Activated naive CD4-positive, alpha-beta T cell (primary cell): ENCODE data around the gene IMPA2.

ENCODE experiments used
- DNase-seq, 4 experiments: peaks; one replicate each; lab custom pipeline; 2025; lab: John Stamatoyannopoulos, UW

Gene IMPA2

DNA sequence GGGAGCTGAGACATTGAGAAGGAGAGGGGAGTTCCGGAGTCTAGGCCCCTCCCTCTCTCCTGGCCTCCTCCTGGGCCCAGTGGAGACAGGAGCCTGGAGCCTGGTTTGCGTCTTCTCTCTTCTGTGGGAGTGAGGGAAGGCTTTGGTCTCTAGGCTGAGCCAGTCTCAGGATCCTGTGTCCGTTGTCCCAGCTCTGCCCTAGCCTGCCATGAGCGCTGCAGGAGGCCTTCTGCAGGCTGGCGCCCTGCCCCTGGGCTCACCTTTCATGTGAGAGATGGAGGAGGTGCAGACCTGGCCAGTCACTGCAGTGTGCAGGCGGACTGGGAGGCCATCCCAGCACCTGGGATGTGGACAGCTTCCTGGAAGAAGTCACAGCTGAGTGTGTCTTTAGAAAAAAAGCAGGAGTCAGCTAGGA is 8.7 kb downstream of the IMPA2 start:
- DNase-seq: no peak

- no peak for DNase-seq
These were observed 9.2 kb downstream of the IMPA2 start for GRCh38 chr18:11990539-11990938.

DNA sequence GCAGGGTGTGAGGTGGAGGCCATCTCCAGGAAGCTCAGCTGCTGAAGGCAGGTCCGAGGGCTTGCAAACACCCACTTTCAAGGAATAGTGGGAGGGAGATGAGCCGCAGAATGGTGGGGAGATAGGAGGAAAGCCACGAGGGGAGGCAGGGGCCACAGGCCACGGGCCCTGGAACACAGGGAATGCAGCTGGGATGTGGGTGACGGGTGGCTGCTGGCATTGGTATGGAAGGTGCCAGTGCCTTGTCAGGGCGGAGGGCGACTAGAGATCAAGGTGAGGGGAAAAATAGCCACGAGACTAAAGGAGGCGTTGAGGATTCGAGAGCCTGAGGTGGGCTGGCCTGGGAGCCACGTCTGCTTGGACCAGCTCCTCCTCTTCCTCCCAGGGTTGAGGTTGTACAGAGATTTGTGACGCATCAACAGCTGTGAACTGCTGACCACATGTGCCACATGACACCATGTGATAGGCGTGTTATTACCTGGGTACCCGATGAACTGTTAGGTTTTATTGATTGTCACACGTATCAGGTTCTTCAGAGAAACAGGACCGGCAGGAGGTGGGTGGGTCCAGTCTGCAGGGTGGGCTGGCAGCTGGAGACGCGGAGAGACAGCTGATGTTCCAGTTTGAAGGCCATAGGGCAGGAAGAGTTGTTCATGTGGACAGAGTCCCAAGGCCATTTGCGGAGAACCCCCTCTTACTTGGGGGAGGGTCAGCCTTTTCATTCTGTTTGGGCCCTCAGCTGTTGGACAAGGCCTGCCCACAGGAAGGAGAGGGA is 9.9 kb downstream of the IMPA2 start:
- no peak for DNase-seq

- no peak for DNase-seq
These were observed 10.9 kb downstream of the IMPA2 start for GRCh38 chr18:11992096-11992790.

DNA sequence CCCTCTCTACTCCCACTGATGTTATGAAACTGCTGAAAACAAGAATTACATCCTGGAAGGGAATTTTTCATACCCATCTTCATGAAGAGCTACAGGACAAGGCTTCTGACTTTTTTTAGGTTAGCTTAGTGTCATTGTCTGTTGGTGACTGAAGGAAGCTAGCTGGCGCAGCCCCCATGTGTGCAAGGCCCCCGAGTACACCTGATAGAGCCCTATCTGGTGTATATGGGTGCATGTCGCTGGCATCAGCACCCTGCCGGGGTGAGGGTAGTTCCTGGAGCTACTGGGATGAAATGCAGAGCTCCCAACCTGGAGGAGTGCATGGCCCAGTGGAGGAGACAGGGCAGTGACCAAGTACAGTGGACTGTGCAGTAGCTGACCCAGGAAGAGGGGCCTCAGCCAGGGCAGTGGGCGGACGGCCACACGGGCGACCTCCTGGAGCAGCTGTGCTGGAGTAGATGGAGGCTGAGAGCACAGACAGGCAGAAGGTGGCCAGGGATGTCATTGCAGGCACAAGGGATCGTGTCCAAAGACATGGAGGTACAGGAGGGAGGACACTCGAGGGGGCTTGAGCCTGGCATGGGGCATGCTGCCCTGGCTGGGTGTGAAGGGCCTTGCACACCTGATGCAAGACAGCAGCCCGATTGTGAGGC is 12.1 kb downstream of the IMPA2 start:
- no peak for DNase-seq

- no peak for DNase-seq
These were observed 13.0 kb downstream of the IMPA2 start for GRCh38 chr18:11994336-11994702.

GRCh38 chr18:11994703-11995444 is 13.6 kb downstream of the IMPA2 start:
- no peak for DNase-seq

DNA sequence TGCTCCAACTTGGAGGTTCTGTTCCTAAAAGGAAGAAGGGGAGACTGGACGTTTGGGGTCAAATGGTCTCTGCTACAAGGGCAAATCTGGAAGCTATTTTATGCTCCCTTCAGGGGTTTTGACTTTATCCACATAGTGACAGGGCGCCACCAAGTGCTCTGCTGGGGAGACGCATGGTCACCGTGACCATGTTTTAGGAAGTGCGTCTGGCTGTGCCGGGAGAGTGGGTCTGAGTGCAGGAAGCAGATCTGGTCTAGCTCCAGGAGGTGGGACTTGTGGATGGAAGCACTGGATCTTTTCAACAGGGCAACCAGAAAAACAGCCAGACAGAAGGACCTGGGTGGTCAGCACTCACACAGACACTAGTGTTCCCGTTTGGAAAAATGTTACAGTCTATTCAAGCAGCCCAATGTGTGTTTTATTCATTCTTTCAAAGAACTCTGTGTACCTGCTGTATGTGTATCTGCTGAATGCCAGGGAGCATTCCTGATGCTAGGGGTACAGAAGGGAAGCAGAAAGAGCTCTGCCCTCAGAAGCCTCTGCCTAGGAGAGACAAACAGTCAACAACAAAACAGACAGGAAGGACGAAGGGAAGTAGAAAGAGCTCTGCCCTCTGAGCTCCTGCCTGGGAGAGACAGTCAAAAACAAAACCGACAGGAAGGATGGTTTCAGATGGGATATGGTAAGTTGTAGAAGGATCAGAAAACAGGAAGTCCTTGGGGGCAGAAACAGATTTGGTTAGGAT is 14.3 kb downstream of the IMPA2 start:
- peak in 3 of 4 experiments; percentile 3 to 44 (median 16) for DNase-seq

DNA sequence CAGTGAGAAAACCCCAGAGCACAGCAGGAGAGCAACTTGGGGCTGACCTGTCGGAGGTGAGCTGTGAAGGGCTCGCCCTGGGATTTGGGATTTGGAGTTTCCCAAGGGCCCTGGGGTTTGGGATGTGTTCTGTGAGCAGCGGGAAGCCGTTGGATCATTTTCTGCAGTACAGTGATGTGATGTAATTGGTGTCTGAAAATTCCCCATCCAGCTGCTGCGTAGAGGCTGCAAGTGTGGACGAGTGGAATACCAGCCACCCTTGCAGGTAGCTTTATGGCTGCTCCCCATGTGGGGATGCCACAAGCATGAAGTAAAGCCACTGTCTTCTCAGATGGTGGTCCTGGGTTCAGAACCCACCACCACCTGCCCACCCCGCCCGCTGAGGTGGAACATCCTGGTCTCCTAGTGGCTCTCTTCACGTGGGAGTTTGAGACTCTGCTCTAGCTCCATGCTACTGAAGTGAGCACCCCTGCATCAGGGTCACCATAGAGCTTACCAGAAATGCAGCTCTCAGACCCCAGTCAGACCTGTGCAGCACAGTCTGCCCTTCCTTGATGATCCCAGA is 15.0 kb downstream of the IMPA2 start:
- no peak for DNase-seq

- DNase-seq: no peak
These were observed 15.6 kb downstream of the IMPA2 start for GRCh38 chr18:11996907-11997306.

DNA sequence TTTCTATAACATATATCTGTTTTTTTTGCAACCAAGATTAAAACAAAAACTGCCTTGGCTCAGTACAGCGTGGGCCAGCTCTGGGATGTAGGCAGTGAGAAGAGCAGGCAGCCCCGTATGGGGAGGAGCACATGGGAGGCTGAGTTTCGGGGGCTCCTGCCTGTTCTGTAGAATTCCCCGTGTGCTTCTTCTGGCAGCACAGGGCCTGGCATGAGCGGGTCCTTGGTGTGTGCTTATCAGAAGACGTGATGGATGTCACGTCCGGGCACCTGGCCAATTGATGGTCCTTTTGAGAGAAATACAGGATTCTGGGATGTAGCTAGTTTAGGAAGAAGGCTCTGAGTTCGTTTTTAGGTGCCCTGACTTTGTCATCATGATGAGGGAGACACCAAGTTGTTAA is 16.2 kb downstream of the IMPA2 start:
- no peak for DNase-seq

DNA sequence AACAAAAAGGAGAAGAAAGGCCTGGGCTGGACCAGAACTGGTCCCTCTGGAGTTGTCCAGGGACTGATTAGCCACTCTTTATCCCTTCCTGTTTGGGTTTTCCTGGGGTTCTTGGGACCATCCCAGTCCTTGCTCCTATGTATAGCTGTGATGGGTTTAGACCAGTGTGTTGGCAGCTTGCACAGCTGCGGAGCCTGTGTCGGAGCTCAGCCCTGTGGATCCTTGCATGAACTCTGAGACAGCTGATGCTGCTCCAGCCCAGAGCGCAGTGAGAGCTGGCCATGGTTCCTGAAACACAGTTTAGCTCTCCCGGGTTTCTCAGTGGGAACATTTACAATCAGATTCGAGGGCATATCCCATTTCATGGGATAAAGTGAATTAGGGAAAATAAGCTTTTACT is 16.9 kb downstream of the IMPA2 start:
- DNase-seq: no peak

GRCh38 chr18:11999429-11999828 is 18.1 kb downstream of the IMPA2 start:
- DNase-seq: no peak

DNA sequence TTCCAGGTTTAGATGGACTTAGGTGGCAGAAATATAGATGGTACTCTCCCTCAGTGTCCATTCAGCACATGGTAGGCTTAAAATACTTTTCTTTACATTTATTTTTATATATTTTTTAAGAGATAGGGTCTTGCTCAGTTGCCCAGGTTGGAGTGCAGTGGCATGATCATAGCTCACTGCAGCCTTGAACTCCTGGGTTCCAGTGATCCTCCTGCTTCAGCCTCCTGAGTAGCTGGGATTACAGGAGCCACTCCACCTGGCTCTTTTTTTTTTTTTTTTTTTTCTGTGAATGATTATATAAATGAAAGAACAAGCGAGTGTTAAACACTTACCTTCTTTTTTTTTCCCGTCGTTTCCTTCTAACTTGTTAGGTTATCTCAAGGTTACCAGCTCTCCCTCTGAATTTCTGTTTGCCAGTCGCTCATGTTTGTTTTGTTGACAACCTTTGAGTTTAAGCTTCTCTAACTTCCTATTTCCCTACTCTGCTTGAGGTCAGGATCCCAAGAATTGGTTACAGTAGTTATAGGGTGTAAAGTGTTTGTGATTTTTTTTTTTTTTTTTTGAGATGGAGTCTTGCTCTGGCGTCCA is 18.9 kb downstream of the IMPA2 start:
- no peak for DNase-seq

- no peak for DNase-seq
These were observed 20.1 kb downstream of the IMPA2 start for GRCh38 chr18:12001421-12001820.

- DNase-seq: no peak
These were observed 22.6 kb downstream of the IMPA2 start for GRCh38 chr18:12003894-12004293.

DNA sequence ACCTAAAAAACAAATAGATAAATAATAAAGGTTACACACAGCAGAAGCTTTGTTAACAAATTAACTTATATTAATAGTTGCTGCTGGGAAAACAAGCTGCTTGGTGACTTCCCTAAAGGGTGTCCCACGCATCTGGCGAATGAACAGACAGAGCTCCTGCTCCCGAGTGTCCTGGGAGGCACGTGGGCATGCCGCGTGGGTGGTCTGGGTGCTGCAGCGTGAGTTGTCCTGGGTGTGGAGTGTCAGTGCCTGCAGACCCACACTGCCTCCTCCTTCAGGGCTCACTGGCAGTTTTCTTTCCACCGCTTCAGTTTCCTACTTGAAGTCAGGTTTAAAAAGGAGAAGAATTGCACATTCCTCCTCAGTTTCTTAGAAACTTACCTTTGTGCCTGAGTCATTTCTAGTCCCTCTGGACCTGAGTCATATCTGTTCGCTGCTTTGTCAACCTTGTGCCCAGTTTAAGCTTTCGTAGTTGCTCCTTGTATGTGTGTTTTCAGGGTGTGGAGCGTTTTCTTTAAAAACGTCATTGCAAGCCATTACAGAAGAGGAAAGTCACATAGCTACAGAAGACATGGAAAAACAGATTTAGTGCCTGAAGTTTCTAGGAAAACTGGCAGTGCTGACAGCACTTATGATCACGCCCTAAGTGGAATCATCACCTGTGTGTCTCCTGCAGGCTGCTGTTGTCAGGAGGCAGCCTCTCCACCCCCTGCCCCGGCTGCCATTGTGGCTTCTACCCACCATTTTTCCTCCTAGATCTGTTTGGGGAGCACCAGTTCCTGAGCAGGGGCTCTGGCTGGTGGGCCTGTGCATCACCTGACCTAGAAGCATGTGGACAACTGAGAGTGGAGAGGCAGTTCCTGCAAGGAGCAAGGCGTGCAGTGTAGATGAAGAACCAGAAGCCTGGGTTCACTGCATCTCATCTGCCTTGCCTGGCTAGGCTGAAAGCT is 24.5 kb downstream of the IMPA2 start:
- DNase-seq: no peak

DNA sequence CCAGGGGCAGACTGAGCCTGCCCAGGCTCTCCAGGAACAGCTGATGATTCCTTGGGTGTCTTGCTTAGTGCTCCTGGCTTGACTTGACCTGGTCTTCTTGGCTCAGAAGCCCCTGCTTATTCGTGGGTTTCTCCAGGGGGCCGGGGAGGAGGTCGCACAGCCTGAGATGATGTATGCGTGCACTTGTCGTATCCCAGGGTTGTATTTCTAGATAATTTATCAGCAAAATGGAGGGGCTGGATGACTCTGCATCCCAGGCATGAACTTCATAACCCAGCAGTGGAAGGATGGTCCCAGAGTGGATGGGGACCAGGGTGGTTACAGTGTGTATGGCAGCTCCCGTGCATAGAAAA is 25.2 kb downstream of the IMPA2 start:
- DNase-seq: no peak

- no peak for DNase-seq
These were observed 25.8 kb downstream of the IMPA2 start for GRCh38 chr18:12007063-12007462.

DNA sequence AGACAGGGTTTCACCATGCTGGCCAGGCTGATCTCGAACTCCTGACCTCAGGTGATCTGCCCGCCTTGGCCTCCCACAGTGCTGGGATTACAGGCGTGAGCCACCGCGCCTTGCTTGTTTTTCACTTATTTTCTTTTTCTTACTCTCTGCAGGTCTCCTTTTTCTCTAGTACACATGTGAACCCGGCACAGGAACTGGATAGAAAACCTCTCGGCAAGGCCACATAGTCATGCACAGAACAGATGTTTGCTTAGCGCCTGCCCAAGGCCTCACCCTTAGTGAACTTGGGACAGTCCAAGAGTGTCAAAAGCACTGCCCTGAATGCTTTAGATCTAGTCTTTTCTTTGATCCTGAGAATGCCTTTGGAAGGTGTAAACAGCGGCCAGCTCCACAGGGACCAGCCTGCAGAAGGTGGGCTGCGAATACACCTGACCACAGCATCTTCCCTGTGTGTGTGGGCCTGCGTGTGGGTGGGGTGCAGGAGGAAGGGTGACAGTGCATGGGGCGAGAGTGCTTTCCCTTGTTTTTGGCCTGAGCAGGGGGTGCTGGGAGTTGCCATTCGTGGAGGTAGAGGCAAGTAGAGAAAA is 27.0 kb downstream of the IMPA2 start:
- DNase-seq: no peak
